Measurements from ENCODE around the gene CNNM2.

CNNM2 gene

DNA sequence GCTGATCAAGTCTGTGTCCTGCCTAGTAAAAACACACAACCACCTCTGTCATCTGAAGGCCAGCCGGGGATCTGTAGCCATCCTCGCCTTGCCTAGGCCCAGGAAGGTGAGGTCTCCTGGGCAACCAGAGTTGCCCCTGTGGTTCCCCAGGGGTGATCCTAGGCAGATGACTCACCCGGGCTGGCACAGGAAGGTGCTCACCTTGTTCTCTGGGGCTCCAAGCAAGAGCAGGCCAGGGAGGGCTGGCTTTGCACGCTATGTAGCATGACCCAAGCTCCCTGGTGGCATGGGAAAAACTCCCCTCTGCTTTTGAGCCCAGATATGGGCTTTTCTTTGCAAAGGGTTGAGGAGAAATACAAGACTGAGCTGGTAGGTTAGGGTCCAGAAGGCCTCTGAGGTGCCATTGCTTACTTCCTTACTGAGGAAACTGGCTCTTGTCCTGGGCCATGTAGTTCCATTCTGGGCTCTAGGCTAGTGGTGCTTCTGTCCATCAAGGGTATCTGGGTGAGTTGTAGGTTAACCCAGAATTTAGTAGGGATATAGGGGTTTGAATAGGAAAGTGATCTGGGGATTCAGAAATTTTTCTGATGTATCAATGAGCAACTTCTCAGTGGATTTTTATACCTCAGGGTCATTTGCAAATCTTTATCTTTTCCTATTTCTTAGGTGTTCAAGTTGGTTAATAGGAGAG is 162.9 kb downstream of the CNNM2 start:
- TF ChIP-seq, protein P1, sequence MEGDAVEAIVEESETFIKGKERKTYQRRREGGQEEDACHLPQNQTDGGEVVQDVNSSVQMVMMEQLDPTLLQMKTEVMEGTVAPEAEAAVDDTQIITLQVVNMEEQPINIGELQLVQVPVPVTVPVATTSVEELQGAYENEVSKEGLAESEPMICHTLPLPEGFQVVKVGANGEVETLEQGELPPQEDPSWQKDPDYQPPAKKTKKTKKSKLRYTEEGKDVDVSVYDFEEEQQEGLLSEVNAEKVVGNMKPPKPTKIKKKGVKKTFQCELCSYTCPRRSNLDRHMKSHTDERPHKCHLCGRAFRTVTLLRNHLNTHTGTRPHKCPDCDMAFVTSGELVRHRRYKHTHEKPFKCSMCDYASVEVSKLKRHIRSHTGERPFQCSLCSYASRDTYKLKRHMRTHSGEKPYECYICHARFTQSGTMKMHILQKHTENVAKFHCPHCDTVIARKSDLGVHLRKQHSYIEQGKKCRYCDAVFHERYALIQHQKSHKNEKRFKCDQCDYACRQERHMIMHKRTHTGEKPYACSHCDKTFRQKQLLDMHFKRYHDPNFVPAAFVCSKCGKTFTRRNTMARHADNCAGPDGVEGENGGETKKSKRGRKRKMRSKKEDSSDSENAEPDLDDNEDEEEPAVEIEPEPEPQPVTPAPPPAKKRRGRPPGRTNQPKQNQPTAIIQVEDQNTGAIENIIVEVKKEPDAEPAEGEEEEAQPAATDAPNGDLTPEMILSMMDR (IDR thresholded peaks at IDR 0.05; ENCODE audit: low read depth, low read length, poor library complexity, severe bottlenecking), result no peak
- TF ChIP-seq EZH2phosphoT487 (IDR thresholded peaks at IDR 0.05; ENCODE audit: borderline replicate concordance, low read length), result no peak
- H3K9me2 ChIP-seq (replicated peaks; ENCODE audit: control insufficient read depth, low read length), result no peaks in the 10 kb centered on the region
- no peaks in the 10 kb centered on the region for H4K20me1 ChIP-seq (ENCODE audit: control insufficient read depth, insufficient read depth, low read depth, low read length)
- H3K4me3 ChIP-seq (ENCODE audit: low read length), result no peak overlapping the region
- no peaks in the 10 kb centered on the region for H3K79me2 ChIP-seq (ENCODE audit: control insufficient read depth, low read length)
- H3K27me3 ChIP-seq (ENCODE audit: control insufficient read depth, low read length), result no peaks in the 10 kb centered on the region
- H3K36me3 ChIP-seq (ENCODE audit: control insufficient read depth, low read length), result peaks cover 12% of the 10 kb centered on the region
- H3F3A ChIP-seq (ENCODE audit: control insufficient read depth, insufficient read depth), result no peaks in the 10 kb centered on the region
- no peak overlapping the region for H3K27ac ChIP-seq (ENCODE audit: low read depth, low read length)
- no peaks in the 10 kb centered on the region for H3K9me3 ChIP-seq (ENCODE audit: control insufficient read depth, insufficient read depth, low read length)
- no peaks in the 10 kb centered on the region for H3K4me1 ChIP-seq (ENCODE audit: control insufficient read depth, low read length)
- no peak overlapping the region for H3K4me2 ChIP-seq (ENCODE audit: low read length)

- Histone ChIP-seq H3K27ac (ENCODE audit: low read depth, low read length) (no peak overlapping the region), H4K20me1 (ENCODE audit: control insufficient read depth, insufficient read depth, low read depth, low read length) (no peaks in the 10 kb centered on the region), H3F3A (ENCODE audit: control insufficient read depth, insufficient read depth) (no peaks in the 10 kb centered on the region), H3K4me2 (ENCODE audit: low read length) (no peak overlapping the region), H3K4me1 (ENCODE audit: control insufficient read depth, low read length) (no peaks in the 10 kb centered on the region), H3K79me2 (ENCODE audit: control insufficient read depth, low read length) (no peaks in the 10 kb centered on the region), H3K4me3 (ENCODE audit: low read length) (no peak overlapping the region), H3K36me3 (ENCODE audit: control insufficient read depth, low read length) (peaks cover 27% of the 10 kb centered on the region), H3K27me3 (ENCODE audit: control insufficient read depth, low read length) (no peaks in the 10 kb centered on the region), H3K9me2 (replicated peaks; ENCODE audit: control insufficient read depth, low read length) (no peaks in the 10 kb centered on the region), H3K9me3 (ENCODE audit: control insufficient read depth, insufficient read depth, low read length) (no peaks in the 10 kb centered on the region)
- TF ChIP-seq, protein P1 (IDR thresholded peaks at IDR 0.05; ENCODE audit: low read depth, low read length, poor library complexity, severe bottlenecking), result no peak
- no peak for TF ChIP-seq EZH2phosphoT487 (IDR thresholded peaks at IDR 0.05; ENCODE audit: borderline replicate concordance, low read length)
Measured at GRCh38 chr10:103082683-103083082, 164.6 kb downstream of the CNNM2 start.

GRCh38 chr10:103083266-103083976 is 165.3 kb downstream of the CNNM2 start:
- Histone ChIP-seq H3F3A (ENCODE audit: control insufficient read depth, insufficient read depth) (no peaks in the 10 kb centered on the region), H3K4me1 (ENCODE audit: control insufficient read depth, low read length) (no peaks in the 10 kb centered on the region), H3K79me2 (ENCODE audit: control insufficient read depth, low read length) (no peaks in the 10 kb centered on the region), H3K9me3 (ENCODE audit: control insufficient read depth, insufficient read depth, low read length) (no peaks in the 10 kb centered on the region), H3K36me3 (ENCODE audit: control insufficient read depth, low read length) (peaks cover 33% of the 10 kb centered on the region), H3K27ac (ENCODE audit: low read depth, low read length) (no peak overlapping the region), H4K20me1 (ENCODE audit: control insufficient read depth, insufficient read depth, low read depth, low read length) (no peaks in the 10 kb centered on the region), H3K4me2 (ENCODE audit: low read length) (no peak overlapping the region), H3K9me2 (replicated peaks; ENCODE audit: control insufficient read depth, low read length) (no peaks in the 10 kb centered on the region), H3K4me3 (ENCODE audit: low read length) (no peak overlapping the region), H3K27me3 (ENCODE audit: control insufficient read depth, low read length) (no peaks in the 10 kb centered on the region)
- no peak for TF ChIP-seq EZH2phosphoT487 (IDR thresholded peaks at IDR 0.05; ENCODE audit: borderline replicate concordance, low read length)
- TF ChIP-seq, protein P1 (IDR thresholded peaks at IDR 0.05; ENCODE audit: low read depth, low read length, poor library complexity, severe bottlenecking), result no peak
